GM21723 (cell line): ENCODE measurements around the gene CARD19.

ENCODE experiments used
- ATAC-seq: cut with Tn5 transposase; IDR thresholded peaks from one replicate; pipeline ENCODE4 v1.9.1; 2021; ENCODE audit warnings: mild to moderate bottlenecking, moderate library complexity; ENCODE audit not compliant: unreplicated experiment

CARD19 gene

GRCh38 chr9:93086447-93087224, 9.4 kb upstream of the CARD19 start:
- no peak for ATAC-seq

- no peak for ATAC-seq
Observed at GRCh38 chr9:93087971-93088655, 7.9 kb upstream of the CARD19 start.

GRCh38 chr9:93088656-93089015, 7.4 kb upstream of the CARD19 start:
- ATAC-seq, result no peak

GRCh38 chr9:93089024-93089423, 7.0 kb upstream of the CARD19 start:
- ATAC-seq, result no peak

- no peak for ATAC-seq
Observed at GRCh38 chr9:93089481-93089991, 6.5 kb upstream of the CARD19 start.

- no peak for ATAC-seq
Observed at GRCh38 chr9:93090091-93090655, 5.8 kb upstream of the CARD19 start.

GRCh38 chr9:93091056-93091452, 5.0 kb upstream of the CARD19 start:
- ATAC-seq, result no peak

- no peak for ATAC-seq
Observed at GRCh38 chr9:93091453-93092081, 4.5 kb upstream of the CARD19 start.

GRCh38 chr9:93092251-93092991, 3.6 kb upstream of the CARD19 start:
- no peak for ATAC-seq

- no peak for ATAC-seq
Observed at GRCh38 chr9:93093127-93093876, 2.7 kb upstream of the CARD19 start.

- no peak for ATAC-seq
Observed at GRCh38 chr9:93093877-93094657, 1.9 kb upstream of the CARD19 start.

- peak; percentile 20 for ATAC-seq
Observed at GRCh38 chr9:93094658-93095204, 1.3 kb upstream of the CARD19 start.

- peak; percentile 59 for ATAC-seq
Observed at GRCh38 chr9:93095205-93096130, 549 bp upstream of the CARD19 start.

- no peak for ATAC-seq
Observed at GRCh38 chr9:93096811-93097382, 880 bp downstream of the CARD19 start.

- ATAC-seq, result no peak
Observed at GRCh38 chr9:93097511-93098201, 1.6 kb downstream of the CARD19 start.

- no peak for ATAC-seq
Observed at GRCh38 chr9:93098236-93098946, 2.4 kb downstream of the CARD19 start.
